Measurements from ENCODE around the gene IKBKG. TPM values are rescaled to one million over a fixed set of nuclear protein-coding genes. Genes with fewer than 3 reads are reported as not detected.

Gene IKBKG
- total and polyA plus RNA-seq, 7 donors = 11.3 to 28.8 (median 18.1) TPM

- no peak for ATAC-seq
- intact Hi-C loops (cut with DNase I) = no loop called here
- Histone ChIP-seq H3K27me3 (ENCODE audit: insufficient read depth in 3 of 3, low read length in 2 of 3) (no peaks in the 10 kb centered on the region), H3K4me1 (no peaks in the 10 kb centered on the region), H3K9me3 (no peaks in the 10 kb centered on the region), H3K36me3 (ENCODE audit: insufficient read depth in 1 of 2, low read depth in 1 of 2) (peaks cover 0 to 27% of the 10 kb centered on the region in 2 donors), H3K4me3 (no peak overlapping the region), H3K27ac (no peak overlapping the region)
- DNase-seq = no peak
- no peak for TF ChIP-seq CTCF (IDR thresholded peaks at IDR 0.05)
- WGBS, 3 donors = 89 to 100% (median 99%) methylated on average over 5 of the region's 5 CpGs
These were observed 38.0 kb upstream of the IKBKG start for GRCh38 chrX:154509455-154509854.

- ATAC-seq (no peak), DNase-seq (no peak)
- H3K9me3 ChIP-seq = no peaks in the 10 kb centered on the region
- no peaks in the 10 kb centered on the region for H3K27me3 ChIP-seq (ENCODE audit: insufficient read depth in 3 of 3, low read length in 2 of 3)
- no peak overlapping the region for H3K4me3 ChIP-seq
- no peak for TF ChIP-seq CTCF (IDR thresholded peaks at IDR 0.05)
- H3K27ac ChIP-seq = no peak overlapping the region
- intact Hi-C loops (cut with DNase I) = no loop called here
- WGBS, 3 donors = 79 to 85% (median 80%) methylated on average over 11 to 12 of the region's 12 CpGs
- H3K4me1 ChIP-seq = no peaks in the 10 kb centered on the region
- H3K36me3 ChIP-seq (ENCODE audit: insufficient read depth in 1 of 2, low read depth in 1 of 2) = peaks cover 0 to 11% of the 10 kb centered on the region in 2 donors
These were observed 35.7 kb upstream of the IKBKG start for GRCh38 chrX:154511761-154512160.

GRCh38 chrX:154512879-154513553, 34.4 kb upstream of the IKBKG start:
- 90 to 95% (median 92%) methylated on average over 16 of the region's 16 CpGs for WGBS, 3 donors
- Histone ChIP-seq H3K36me3 (ENCODE audit: insufficient read depth in 1 of 2, low read depth in 1 of 2) (peaks cover 0 to 4% of the 10 kb centered on the region in 2 donors), H3K27ac (no peak overlapping the region), H3K4me3 (no peak overlapping the region), H3K4me1 (no peaks in the 10 kb centered on the region), H3K27me3 (ENCODE audit: insufficient read depth in 3 of 3, low read length in 2 of 3) (no peaks in the 10 kb centered on the region), H3K9me3 (no peaks in the 10 kb centered on the region)
- intact Hi-C loops (cut with DNase I) = no loop called here
- ATAC-seq = no peak
- no peak for DNase-seq
- no peak for TF ChIP-seq CTCF (IDR thresholded peaks at IDR 0.05)

GRCh38 chrX:154513716-154514115, 33.7 kb upstream of the IKBKG start:
- no peak for TF ChIP-seq CTCF (IDR thresholded peaks at IDR 0.05)
- 88 to 100% (median 96%) methylated on average over 2 of the region's 2 CpGs for WGBS, 3 donors
- intact Hi-C loops (cut with DNase I) = no loop called here

More at GRCh38 chrX:154513716-154514115, 33.7 kb upstream of the IKBKG start:
- H3K36me3 ChIP-seq (ENCODE audit: insufficient read depth in 1 of 2, low read depth in 1 of 2) = no peaks in the 10 kb centered on the region
- H3K27me3 ChIP-seq (ENCODE audit: insufficient read depth in 3 of 3, low read length in 2 of 3) = no peaks in the 10 kb centered on the region
- no peak for ATAC-seq
- H3K27ac ChIP-seq = no peak overlapping the region
- H3K4me3 ChIP-seq = no peak overlapping the region
- no peaks in the 10 kb centered on the region for H3K4me1 ChIP-seq
- DNase-seq = no peak
- no peaks in the 10 kb centered on the region for H3K9me3 ChIP-seq
